Spleen (tissue), 11 donors: ENCODE data around the gene RTBDN. TPM values are rescaled to one million over a fixed set of nuclear protein-coding genes. Genes with fewer than 3 reads are reported as not detected.

Experiments
- DNase-seq: peaks from one replicate; pipeline ENCODE4 v3.0.0-alpha.2; 2020
- H3K27ac ChIP-seq, 8 donors: fragments of 200-600 bp; sonication (generic) in 7 of 8; 1 replicate in 4 of 8; 2 replicates in 4 of 8; pipeline versions ENCODE4 v1.5.0 to v1.8.0; 2016 to 2021; ENCODE audit warnings: inconsistent platforms in 4 of 8, mild to moderate bottlenecking in 4 of 8, moderate library complexity in 1 of 8
- H3K27me3 ChIP-seq, 7 donors: fragments of 200-600 bp; sonication (generic) in 6 of 7; replicated peaks in 1 of 7; 1 replicate in 4 of 7; 2 replicates in 3 of 7; pipeline versions ENCODE4 v1.5.0 to v1.8.0; 2016 to 2021; ENCODE audit warnings: inconsistent platforms in 3 of 7, mild to moderate bottlenecking in 1 of 7
- H3K36me3 ChIP-seq, 6 donors: fragments of 200-600 bp; sonication (generic) in 5 of 6; 1 replicate in 4 of 6; 2 replicates in 2 of 6; pipeline versions ENCODE4 v1.5.0 to v1.8.0; 2016 to 2021; ENCODE audit warnings: inconsistent platforms in 2 of 6
- H3K4me1 ChIP-seq, 6 donors: fragments of 200-600 bp; sonication (generic) in 5 of 6; 1 replicate in 3 of 6; 2 replicates in 3 of 6; pipeline versions ENCODE4 v1.5.0 to v1.8.0; 2016 to 2021; ENCODE audit warnings: inconsistent platforms in 3 of 6
- H3K4me3 ChIP-seq, 8 donors: fragments of 200-600 bp; sonication (generic) in 7 of 8; 1 replicate in 4 of 8; 2 replicates in 4 of 8; pipeline versions ENCODE4 v1.5.0 to v1.8.0; 2016 to 2021; ENCODE audit warnings: inconsistent platforms in 4 of 8, mild to moderate bottlenecking in 4 of 8, moderate library complexity in 2 of 8
- H3K9me3 ChIP-seq, 8 donors: fragments of 200-600 bp; sonication (generic) in 7 of 8; 1 replicate in 4 of 8; 2 replicates in 4 of 8; pipeline versions ENCODE4 v1.5.0 to v1.8.0; 2016 to 2021; ENCODE audit warnings: inconsistent platforms in 4 of 8
- CTCF ChIP-seq, 11 experiments: fragments of 200-600 bp in 7 of 11; fragments of 450-650 bp in 4 of 11; sonication (generic) in 4 of 11; IDR thresholded peaks in 8 of 11; conservative IDR thresholded peaks in 3 of 11; 1 replicate in 7 of 11; 2 replicates in 4 of 11; pipeline versions ENCODE4 v1.4.0 to v1.8.0; 2016 to 2021; ENCODE audit warnings: antibody characterized with exemption in 11 of 11, inconsistent platforms in 4 of 11, mild to moderate bottlenecking in 1 of 11
- POLR2A ChIP-seq, 3 donors: fragments of 450-650 bp; IDR thresholded peaks; one replicate each; pipeline ENCODE4 v1.5.1; 2017; ENCODE audit warnings: antibody characterized with exemption in 3 of 3, mild to moderate bottlenecking in 1 of 3
- POLR2AphosphoS5 ChIP-seq, 3 donors: sonication (generic); formaldehyde crosslinking; IDR thresholded peaks; one replicate each; pipeline ENCODE4 v1.5.1; 2017; ENCODE audit warnings: antibody characterized with exemption in 3 of 3
- WGBS, 5 donors: extraction: QIAGEN DNeasy Blood & Tissue Kit in 3 of 5; methylation state at CpG; one replicate each; pipeline versions ENCODE4 v1.1.5 to v1.1.7; 2013 to 2018; 5-methylcytosine and 5-hydroxymethylcytosine counted together
- intact Hi-C: fragments of 100-400 bp; cut with DNase I; formaldehyde crosslinking; loops from one replicate; pipeline ENCODE4 v1.15.0; 2023; ENCODE audit warnings: low total_unique reads
- polyA plus RNA-seq, 3 donors: library from polyadenylated mRNA; stranded (reverse); fragments of 200-250 nt; gene quantifications; one replicate each; pipeline ENCODE4 v1.2.1, GENCODE V29; 2013
- total RNA-seq, 7 donors: library from RNA; depleted of rRNA in 3 of 7; stranded (reverse); fragments of >200 nt in 3 of 7; fragmentation: NEBNext Ultra II Directional in 4 of 7; extraction: Animal tissue kit (Norgen Biotek cat#: 25700) in 4 of 7; gene quantifications; one replicate each; pipeline versions ENCODE4 v1.1.0 to v1.2.1, GENCODE V29; 2016 to 2021
- donor health status: healthy with polysubstance abuse.
- donor health status: DM: no; HTN: no; CAD: no; lungs with moderate emphysema.
- donor health status: DM: no; HTN: no; CAD: no.
- donor health status: Bipolar disorder and iron deficiency.
- donor health status: healthy.
- donor health status: DM: no; HTN: no; CAD: no.
- donor health status: DM: yes; HTN: yes; CAD: no.

Gene RTBDN
- total and polyA plus RNA-seq, 10 donors = not detected

- intact Hi-C loops = no loop called here
- no peak for DNase-seq
- Histone ChIP-seq H3K4me3 (peak overlapping the region; percentile 51 to 90 (median 78)), H3K9me3 (no peaks in the 10 kb centered on the region), H3K36me3 (peaks cover 0 to 29% (median 9%) of the 10 kb centered on the region in 6 donors), H3K27me3 (peaks cover 0 to 20% (median 0%) of the 10 kb centered on the region in 7 donors), H3K27ac (peak overlapping the region in 5 of 8 donors; percentile 67 to 82 (median 76)), H3K4me1 (peaks cover 21 to 56% (median 41%) of the 10 kb centered on the region in 6 donors)
- no peak for TF ChIP-seq POLR2AphosphoS5 (IDR thresholded peaks at IDR 0.05)
- TF ChIP-seq CTCF (IDR thresholded peaks at IDR 0.05 in 8 of 11, conservative IDR thresholded peaks at IDR 0.05 in 3 of 11) = no peak
- no peak for TF ChIP-seq POLR2A (IDR thresholded peaks at IDR 0.05)
- 45 to 54% (median 48%) methylated on average over 22 of the region's 22 CpGs for WGBS, 5 donors
Observed at GRCh38 chr19:12802267-12803106, 31.9 kb downstream of the RTBDN start.

GRCh38 chr19:12801466-12802266 is 32.7 kb downstream of the RTBDN start, which contains the start of the genes PRDX2 and THSD8:
Gene PRDX2, minus strand, starts transcription at chr19:12801800. Its CDS starts 539 bp downstream, at chr19:12801261.
Gene THSD8, plus strand, starts transcription at chr19:12802069. Its CDS starts 3 bp downstream, at chr19:12802072.
- DNase-seq = peak; percentile 94
- TF ChIP-seq POLR2AphosphoS5 (IDR thresholded peaks at IDR 0.05) (peak; percentile 94), POLR2A (IDR thresholded peaks at IDR 0.05) (peak in 2 of 3 donors; percentile 58 to 65), CTCF (IDR thresholded peaks at IDR 0.05 in 8 of 11, conservative IDR thresholded peaks at IDR 0.05 in 3 of 11) (peak in 1 of 11 experiments; percentile 17)
- Histone ChIP-seq H3K9me3 (no peaks in the 10 kb centered on the region), H3K27me3 (peaks cover 0 to 20% (median 0%) of the 10 kb centered on the region in 7 donors), H3K4me3 (peak within 1 kb of the TSS; percentile 51 to 90 (median 78)), H3K4me1 (peaks cover 15 to 52% (median 36%) of the 10 kb centered on the region in 6 donors), H3K27ac (peak within 1 kb of the TSS; percentile 43 to 82 (median 72)), H3K36me3 (peaks cover 0 to 36% (median 9%) of the 10 kb centered on the region in 6 donors)
- WGBS, 5 donors = 0 to 3% (median 0%) methylated on average over 22 to 78 of the region's 78 CpGs
- intact Hi-C loops = no loop called here

- Histone ChIP-seq H3K27me3 (peaks cover 0 to 20% (median 0%) of the 10 kb centered on the region in 7 donors), H3K27ac (peak overlapping the region in 7 of 8 donors; percentile 52 to 82 (median 73)), H3K4me3 (peak overlapping the region; percentile 51 to 90 (median 78)), H3K9me3 (no peaks in the 10 kb centered on the region), H3K36me3 (peaks cover 0 to 38% (median 9%) of the 10 kb centered on the region in 6 donors), H3K4me1 (peaks cover 19 to 52% (median 36%) of the 10 kb centered on the region in 6 donors)
- intact Hi-C loops = no loop called here
- DNase-seq = peak; percentile 84
- TF ChIP-seq POLR2AphosphoS5 (IDR thresholded peaks at IDR 0.05) = no peak
- no peak for TF ChIP-seq CTCF (IDR thresholded peaks at IDR 0.05 in 8 of 11, conservative IDR thresholded peaks at IDR 0.05 in 3 of 11)
- TF ChIP-seq POLR2A (IDR thresholded peaks at IDR 0.05) = no peak
- WGBS, 5 donors = 6 to 33% (median 13%) methylated on average over 17 to 38 of the region's 38 CpGs
Observed at GRCh38 chr19:12800923-12801465, 33.4 kb downstream of the RTBDN start.
